DMS79 treated with DMSO at 0.1 percent for 48 hours (cell line): Measurements from ENCODE around the gene SETD2.

Experiments used
- DNase-seq: peaks from one replicate; lab custom pipeline; 2025; lab: John Stamatoyannopoulos, UW

SETD2 gene

GRCh38 chr3:46998121-46998851, 165.6 kb downstream of the SETD2 start:
- no peak for DNase-seq

DNA sequence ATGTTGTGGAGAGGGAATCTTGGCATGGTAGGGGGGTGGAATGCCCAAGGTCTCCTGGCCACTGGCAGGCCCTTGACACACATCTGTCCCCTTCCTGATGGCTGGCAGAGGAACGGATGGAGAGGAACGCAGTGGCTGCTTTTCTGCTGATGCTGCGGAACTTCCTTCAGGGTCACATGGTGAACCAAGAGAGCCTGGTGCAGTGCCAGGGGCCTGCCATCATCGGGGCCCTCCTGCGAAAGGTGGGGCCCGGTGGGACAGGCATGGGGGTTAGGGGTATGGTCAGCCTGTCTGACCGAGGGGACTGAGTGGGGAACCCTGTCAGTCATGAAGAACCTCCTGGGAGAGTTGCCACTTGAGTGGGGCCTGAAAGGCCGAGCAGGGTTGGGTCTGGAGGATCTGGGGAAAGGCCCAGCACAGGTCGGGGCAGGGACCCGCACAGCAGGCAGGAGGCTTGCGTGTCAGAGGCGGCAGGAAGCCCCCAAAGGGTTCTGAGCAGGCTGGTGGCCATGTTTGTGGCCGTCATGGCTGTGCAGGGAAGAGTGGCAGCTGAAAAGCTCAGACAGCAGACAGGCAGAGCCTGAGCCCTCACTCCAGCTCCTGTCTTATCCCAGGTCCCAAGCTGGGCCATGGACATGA, 166.3 kb downstream of the SETD2 start:
- no peak for DNase-seq

- DNase-seq, result no peak
Observed at GRCh38 chr3:46996689-46997452, 167.0 kb downstream of the SETD2 start.

- DNase-seq, result no peak
Observed at GRCh38 chr3:46995901-46996562, 167.9 kb downstream of the SETD2 start.

DNA sequence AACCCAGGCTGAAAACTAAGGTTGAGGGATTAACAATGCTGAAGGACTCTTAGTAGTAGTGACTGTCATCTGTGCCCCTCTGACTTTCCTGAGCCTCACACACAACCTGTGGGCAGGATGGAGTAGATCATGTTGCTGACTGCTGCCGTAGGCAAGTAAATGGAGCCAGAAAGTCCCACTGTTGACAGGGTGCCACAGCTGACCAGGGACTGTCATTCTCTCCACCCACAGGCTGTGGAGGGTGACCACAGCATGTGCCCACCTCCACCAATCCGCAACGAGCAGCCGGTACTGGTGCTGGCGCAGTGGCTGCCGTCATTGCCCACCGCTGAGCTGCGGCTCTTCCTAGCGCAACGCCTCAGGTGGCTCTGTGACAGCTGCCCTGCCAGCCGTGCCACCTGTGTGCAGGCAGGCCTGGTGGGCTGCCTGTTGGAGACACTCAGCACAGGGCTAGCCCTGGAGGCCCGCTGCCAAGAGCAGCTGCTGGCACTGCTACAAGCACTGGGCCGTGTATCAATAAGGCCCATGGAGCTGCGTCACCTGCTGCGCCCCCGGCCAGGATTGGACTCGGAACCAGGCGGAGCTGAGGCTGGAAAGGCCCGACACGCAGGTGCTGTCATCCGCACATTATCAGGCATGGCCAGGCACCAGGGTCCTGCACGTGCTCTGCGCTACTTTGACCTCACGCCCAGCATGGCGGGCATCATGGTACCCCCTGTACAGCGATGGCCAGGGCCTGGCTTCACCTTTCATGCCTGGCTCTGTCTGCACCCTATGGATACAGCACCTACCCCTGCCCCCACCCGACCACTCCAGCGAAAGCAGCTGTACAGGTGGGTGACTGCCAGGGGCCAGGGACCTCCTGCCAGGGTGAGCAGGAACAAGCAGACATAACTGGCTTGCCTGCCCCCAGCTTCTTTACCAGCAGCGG, 168.8 kb downstream of the SETD2 start:
- no peak for DNase-seq

- DNase-seq, result no peak
Observed at GRCh38 chr3:46993986-46994385, 169.9 kb downstream of the SETD2 start.

- DNase-seq, result no peak
Observed at GRCh38 chr3:46993292-46993691, 170.6 kb downstream of the SETD2 start.

DNA sequence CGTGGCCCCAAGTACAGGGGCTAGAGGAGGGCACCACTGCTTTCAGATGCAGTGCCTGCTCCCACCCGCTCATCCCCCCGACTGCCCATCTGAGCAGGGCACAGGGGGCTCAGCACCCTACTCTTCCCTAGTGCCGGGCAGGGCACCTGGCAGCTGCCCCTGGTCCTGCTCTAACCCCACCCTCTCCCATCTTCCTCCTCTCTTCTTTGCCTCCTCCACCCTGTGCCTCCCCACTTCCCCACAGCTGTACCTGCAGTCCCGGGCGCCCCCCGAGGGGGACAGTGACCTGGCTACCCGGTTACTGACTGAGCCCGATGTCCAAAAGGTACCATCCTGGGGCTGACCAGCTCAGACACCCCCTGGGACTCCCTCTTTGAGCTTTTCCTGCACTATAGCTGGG, 171.7 kb downstream of the SETD2 start:
- DNase-seq, result no peak

GRCh38 chr3:46991406-46992165, 172.3 kb downstream of the SETD2 start:
- DNase-seq, result no peak

GRCh38 chr3:46990573-46991374, 173.1 kb downstream of the SETD2 start:
- no peak for DNase-seq

- DNase-seq, result no peak
Observed at GRCh38 chr3:46989146-46989810, 174.6 kb downstream of the SETD2 start.

- no peak for DNase-seq
Observed at GRCh38 chr3:46988616-46989015, 175.3 kb downstream of the SETD2 start.

DNA sequence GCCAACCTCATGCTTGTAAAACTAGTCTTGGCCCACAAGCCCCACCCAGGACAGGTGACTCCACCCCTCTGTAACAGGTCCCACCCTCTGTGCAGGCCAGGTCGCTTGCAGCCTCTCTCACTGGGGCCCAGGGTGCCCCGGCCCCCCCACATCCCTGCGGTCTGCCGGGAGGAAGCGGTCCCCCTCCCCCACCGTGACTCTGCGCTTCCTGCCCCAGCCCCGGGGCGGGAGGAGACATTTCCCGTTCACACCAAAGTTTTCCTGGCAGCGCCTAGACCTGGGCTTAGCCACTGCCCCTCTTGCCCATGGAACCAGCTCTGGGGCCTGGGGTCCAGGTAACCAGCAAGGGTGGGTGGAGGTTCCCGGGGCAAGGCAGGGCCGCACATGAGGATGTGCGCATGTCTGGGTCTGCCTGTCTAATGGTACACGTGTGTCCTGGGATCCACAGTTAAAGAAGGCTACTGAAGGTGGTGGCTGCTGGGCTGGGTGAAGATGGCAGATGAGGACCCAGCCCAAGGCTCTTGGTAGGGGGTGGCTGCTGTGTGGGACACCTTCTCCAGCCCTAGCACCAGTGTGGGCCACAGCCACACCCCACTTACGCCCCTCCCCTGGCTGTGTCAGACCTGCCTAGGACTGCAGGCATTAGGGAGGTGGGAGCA, 176.0 kb downstream of the SETD2 start:
- DNase-seq, result no peak

DNA sequence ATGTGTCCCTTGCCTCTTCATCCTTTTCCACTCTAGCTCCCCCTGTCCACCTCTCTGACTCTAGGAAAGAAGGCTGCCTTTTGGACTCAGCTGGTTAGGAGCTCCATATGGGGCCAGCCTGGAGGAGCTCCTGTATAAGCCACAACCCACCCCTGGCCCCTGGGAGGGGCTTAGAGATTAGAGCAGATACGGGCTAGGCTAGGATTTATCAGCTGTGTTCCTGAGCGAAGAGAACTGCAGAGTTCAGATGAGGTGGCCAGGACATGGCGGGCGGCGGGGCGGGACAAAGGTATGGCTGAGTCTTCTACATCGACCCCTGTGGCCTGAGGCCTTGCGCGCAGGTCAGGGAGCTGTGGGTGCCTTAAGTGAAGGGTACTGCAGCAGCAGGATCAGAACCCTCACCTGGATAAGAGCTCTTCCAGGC, 176.6 kb downstream of the SETD2 start:
- no peak for DNase-seq

- DNase-seq, result no peak
Observed at GRCh38 chr3:46986782-46987310, 177.1 kb downstream of the SETD2 start.

DNA sequence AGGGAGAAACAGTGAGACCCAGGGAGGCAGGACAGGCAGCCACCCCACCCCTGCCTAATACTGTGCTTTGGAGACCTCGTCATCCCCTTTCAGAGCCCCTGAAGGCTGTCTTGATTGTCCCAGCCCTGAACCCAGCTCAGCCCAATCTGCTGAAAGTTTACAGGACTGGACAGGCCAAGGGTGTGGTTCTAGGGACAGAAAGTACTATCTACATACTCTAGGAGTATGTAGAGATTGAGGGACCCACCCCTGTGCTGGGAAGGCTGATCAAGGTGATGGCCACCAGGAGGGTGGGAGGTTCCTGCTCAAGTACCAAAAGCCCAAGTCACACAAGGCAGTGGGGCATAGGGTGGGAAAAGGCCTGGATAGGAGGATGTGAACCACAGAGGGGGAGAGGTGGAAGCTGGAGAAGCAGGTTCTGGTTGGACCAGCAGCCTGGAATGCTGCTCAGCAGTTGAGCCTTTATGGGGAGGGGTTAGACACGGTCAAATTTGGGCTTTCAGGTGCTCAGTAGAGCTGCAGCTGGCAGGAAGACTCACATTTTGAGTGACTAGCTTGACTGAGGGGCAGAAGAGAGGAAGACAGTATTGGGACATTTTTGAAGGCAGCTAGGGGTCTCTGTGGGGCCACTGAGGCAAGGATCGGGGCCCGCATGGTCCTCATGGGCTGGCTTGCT, 177.7 kb downstream of the SETD2 start:
- DNase-seq, result no peak

GRCh38 chr3:46985588-46985987, 178.3 kb downstream of the SETD2 start:
- no peak for DNase-seq
